KMS-11 (cell line): ENCODE results near the gene PARVB.

ENCODE experiments used
- H2AFZ ChIP-seq: fragments of 200-600 bp; sonication (generic); 2 replicates; pipeline ENCODE4 v1.6.1; 2016; ENCODE audit warnings: antibody characterized with exemption, mixed run types, low read depth
- H3K27ac ChIP-seq: fragments of 200-600 bp; sonication (generic); 2 replicates; pipeline ENCODE4 v1.6.1; 2016; ENCODE audit warnings: mild to moderate bottlenecking, mixed run types
- H3K27me3 ChIP-seq: fragments of 200-600 bp; sonication (generic); 2 replicates; pipeline ENCODE4 v1.6.1; 2017; ENCODE audit warnings: mild to moderate bottlenecking, low read depth, mixed run types, moderate library complexity; ENCODE audit not compliant: insufficient read depth
- H3K36me3 ChIP-seq: fragments of 200-600 bp; sonication (generic); 2 replicates; pipeline ENCODE4 v1.6.1; 2017; ENCODE audit warnings: mild to moderate bottlenecking, mixed run types; ENCODE audit not compliant: insufficient read depth
- H3K4me1 ChIP-seq: fragments of 200-600 bp; sonication (generic); 2 replicates; pipeline ENCODE4 v1.6.1; 2016; ENCODE audit warnings: mild to moderate bottlenecking, low read depth, mixed run types; ENCODE audit not compliant: poor library complexity, severe bottlenecking
- H3K4me2 ChIP-seq: fragments of 200-600 bp; sonication (generic); 2 replicates; pipeline ENCODE4 v1.7.0; 2016; ENCODE audit warnings: mild to moderate bottlenecking, mixed run types
- H3K4me3 ChIP-seq: fragments of 200-600 bp; sonication (generic); IDR thresholded peaks from 2 replicates; pipeline ENCODE4 v1.6.1; 2017; ENCODE audit warnings: low read depth, low read length, mixed read lengths; ENCODE audit not compliant: insufficient read depth
- H3K79me2 ChIP-seq: fragments of 200-600 bp; sonication (generic); 2 replicates; pipeline ENCODE4 v1.6.1; 2016; ENCODE audit warnings: low read depth, mixed run types; ENCODE audit not compliant: insufficient read depth
- H3K9ac ChIP-seq: fragments of 200-600 bp; sonication (generic); 2 replicates; pipeline ENCODE4 v1.6.1; 2016; ENCODE audit warnings: mild to moderate bottlenecking, mixed run types
- H4K20me1 ChIP-seq: fragments of 200-600 bp; sonication (generic); 2 replicates; pipeline ENCODE4 v1.6.1; 2016; ENCODE audit warnings: mild to moderate bottlenecking, mixed run types; ENCODE audit not compliant: insufficient read depth
- TF ChIP-seq, protein P1 (sequence below): fragments of 200-600 bp; sonication (generic); conservative IDR thresholded peaks from 2 replicates; pipeline ENCODE4 v1.6.1; 2017; ENCODE audit warnings: low read depth, mild to moderate bottlenecking, antibody characterized with exemption, low read length, moderate library complexity, mixed read lengths

The PARVB gene

DNA sequence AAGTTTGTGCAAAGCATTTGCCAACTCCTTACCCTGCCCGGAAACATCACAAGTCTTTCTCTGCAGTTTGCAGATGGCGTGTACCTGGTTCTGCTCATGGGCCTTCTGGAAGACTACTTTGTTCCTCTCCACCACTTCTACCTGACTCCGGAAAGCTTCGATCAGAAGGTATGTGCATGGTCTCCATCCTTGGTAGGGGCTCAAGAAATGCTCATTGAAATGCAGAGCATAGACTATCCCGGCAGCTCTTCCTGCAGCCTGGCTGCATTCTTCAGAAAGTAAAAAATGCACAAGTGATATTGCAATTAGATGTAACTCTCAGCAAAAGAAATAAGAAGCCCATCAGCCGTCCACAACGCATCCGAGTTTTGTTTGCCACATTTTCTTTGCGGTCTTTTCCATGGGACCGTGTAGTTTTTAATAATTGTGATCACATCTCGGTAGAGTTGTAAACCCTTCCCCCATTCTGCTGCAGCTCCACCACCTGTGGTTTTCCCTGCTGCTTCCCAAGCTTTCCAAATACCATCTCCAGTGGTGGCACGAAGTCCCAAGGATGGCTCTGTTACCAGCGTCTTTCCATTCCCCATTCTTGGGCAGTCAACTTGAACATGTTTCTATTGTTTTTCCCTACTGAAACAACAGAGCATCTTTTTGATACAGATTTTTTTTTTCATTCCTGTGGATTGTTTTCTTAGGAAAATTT, 134.0 kb downstream of the PARVB start:
- Histone ChIP-seq H3K9ac (no peak overlapping the region), H3K27me3 (no peaks in the 10 kb centered on the region), H4K20me1 (no peaks in the 10 kb centered on the region), H3K4me1 (no peaks in the 10 kb centered on the region), H3K4me2 (no peak overlapping the region), H3K27ac (no peak overlapping the region), H3K36me3 (no peaks in the 10 kb centered on the region), H2AFZ (no peak overlapping the region), H3K79me2 (no peaks in the 10 kb centered on the region), H3K4me3 (no peak overlapping the region)
- TF ChIP-seq, protein P1, sequence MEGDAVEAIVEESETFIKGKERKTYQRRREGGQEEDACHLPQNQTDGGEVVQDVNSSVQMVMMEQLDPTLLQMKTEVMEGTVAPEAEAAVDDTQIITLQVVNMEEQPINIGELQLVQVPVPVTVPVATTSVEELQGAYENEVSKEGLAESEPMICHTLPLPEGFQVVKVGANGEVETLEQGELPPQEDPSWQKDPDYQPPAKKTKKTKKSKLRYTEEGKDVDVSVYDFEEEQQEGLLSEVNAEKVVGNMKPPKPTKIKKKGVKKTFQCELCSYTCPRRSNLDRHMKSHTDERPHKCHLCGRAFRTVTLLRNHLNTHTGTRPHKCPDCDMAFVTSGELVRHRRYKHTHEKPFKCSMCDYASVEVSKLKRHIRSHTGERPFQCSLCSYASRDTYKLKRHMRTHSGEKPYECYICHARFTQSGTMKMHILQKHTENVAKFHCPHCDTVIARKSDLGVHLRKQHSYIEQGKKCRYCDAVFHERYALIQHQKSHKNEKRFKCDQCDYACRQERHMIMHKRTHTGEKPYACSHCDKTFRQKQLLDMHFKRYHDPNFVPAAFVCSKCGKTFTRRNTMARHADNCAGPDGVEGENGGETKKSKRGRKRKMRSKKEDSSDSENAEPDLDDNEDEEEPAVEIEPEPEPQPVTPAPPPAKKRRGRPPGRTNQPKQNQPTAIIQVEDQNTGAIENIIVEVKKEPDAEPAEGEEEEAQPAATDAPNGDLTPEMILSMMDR, result no peak

GRCh38 chr22:44158816-44159215, 134.7 kb downstream of the PARVB start:
- Histone ChIP-seq H4K20me1 (no peaks in the 10 kb centered on the region), H3K27me3 (no peaks in the 10 kb centered on the region), H3K4me3 (no peak overlapping the region), H3K9ac (no peak overlapping the region), H3K36me3 (no peaks in the 10 kb centered on the region), H3K27ac (no peak overlapping the region), H3K4me2 (no peak overlapping the region), H3K4me1 (no peaks in the 10 kb centered on the region), H2AFZ (no peak overlapping the region), H3K79me2 (no peaks in the 10 kb centered on the region)
- TF ChIP-seq, protein P1, result no peak

DNA sequence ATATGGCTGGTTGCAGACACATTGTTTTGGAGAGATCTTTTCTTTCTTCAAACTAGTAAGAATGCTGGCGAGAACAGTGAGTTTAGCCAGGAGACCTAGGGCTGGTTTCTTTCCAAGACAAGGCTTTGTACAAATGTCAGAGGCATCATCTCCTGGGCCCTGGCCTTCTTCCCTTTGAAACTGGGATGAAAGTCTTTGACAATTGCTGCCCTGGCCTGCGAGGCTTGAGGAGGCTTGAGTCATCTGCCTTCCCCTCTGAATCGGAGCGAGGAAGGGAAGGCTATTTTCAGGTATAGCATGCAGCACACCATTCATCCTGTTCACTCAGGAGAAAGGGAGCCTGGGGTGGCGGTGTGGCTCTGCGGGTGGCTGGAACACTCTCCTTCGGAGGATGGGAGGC, 135.1 kb downstream of the PARVB start:
- no peaks in the 10 kb centered on the region for H4K20me1 ChIP-seq
- no peaks in the 10 kb centered on the region for H3K4me1 ChIP-seq
- no peak overlapping the region for H3K4me2 ChIP-seq
- no peaks in the 10 kb centered on the region for H3K36me3 ChIP-seq
- no peak overlapping the region for H3K9ac ChIP-seq
- TF ChIP-seq, protein P1, result no peak
- H3K4me3 ChIP-seq, result no peak overlapping the region
- no peaks in the 10 kb centered on the region for H3K27me3 ChIP-seq
- H3K27ac ChIP-seq, result no peak overlapping the region
- H2AFZ ChIP-seq, result no peak overlapping the region
- H3K79me2 ChIP-seq, result no peaks in the 10 kb centered on the region

DNA sequence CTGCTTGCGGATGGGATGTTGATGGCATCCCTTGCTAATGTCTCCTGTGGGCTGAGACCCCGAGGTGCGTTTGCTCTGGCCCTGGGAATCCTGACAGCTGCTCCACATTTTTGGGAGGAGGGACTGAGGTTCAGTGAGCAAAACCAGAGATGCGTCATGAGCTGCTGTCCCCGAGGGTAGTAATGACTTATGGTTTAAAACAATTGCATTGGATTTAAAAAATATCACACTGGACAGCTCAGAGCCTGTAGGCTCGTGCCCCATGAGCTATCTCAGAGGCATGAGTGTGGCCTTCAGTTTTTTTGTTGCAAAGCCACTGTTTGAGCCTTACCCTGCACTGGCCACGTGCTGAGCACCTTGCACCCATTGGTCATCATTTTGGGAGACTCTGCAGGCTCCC, 135.7 kb downstream of the PARVB start:
- no peaks in the 10 kb centered on the region for H3K79me2 ChIP-seq
- no peaks in the 10 kb centered on the region for H3K4me1 ChIP-seq
- TF ChIP-seq, protein P1, result no peak
- H3K27ac ChIP-seq, result no peak overlapping the region
- H3K4me2 ChIP-seq, result no peak overlapping the region
- no peak overlapping the region for H2AFZ ChIP-seq
- H3K9ac ChIP-seq, result no peak overlapping the region
- no peaks in the 10 kb centered on the region for H3K36me3 ChIP-seq
- H3K4me3 ChIP-seq, result no peak overlapping the region
- no peaks in the 10 kb centered on the region for H3K27me3 ChIP-seq
- no peaks in the 10 kb centered on the region for H4K20me1 ChIP-seq
